Parathyroid adenoma (tissue), 2 donors: ENCODE results near the gene CEP85.
A peak's percentile ranks its signal among the peaks of the same experiment; 100 is the strongest.

ENCODE experiments used
- H2AFZ ChIP-seq: fragments of 300-600 bp; sonication (generic); one replicate; pipeline ENCODE4 v1.7.0; 2017; ENCODE audit warnings: antibody characterized with exemption, mild to moderate bottlenecking
- H3K27ac ChIP-seq: fragments of 300-600 bp; sonication (generic); one replicate; pipeline ENCODE4 v1.7.0; 2017
- H3K27me3 ChIP-seq: fragments of 300-600 bp; sonication (generic); one replicate; pipeline ENCODE4 v1.7.0; 2017; ENCODE audit warnings: low read length; ENCODE audit not compliant: control insufficient read depth, insufficient read depth
- H3K36me3 ChIP-seq: fragments of 300-600 bp; sonication (generic); one replicate; pipeline ENCODE4 v1.7.0; 2017; ENCODE audit warnings: low read length; ENCODE audit not compliant: control insufficient read depth, insufficient read depth
- H3K4me1 ChIP-seq: fragments of 300-600 bp; sonication (generic); one replicate; pipeline ENCODE4 v1.7.0; 2017; ENCODE audit warnings: control low read depth
- H3K4me2 ChIP-seq: fragments of 300-600 bp; sonication (generic); one replicate; pipeline ENCODE4 v1.7.0; 2017; ENCODE audit warnings: low read length
- H3K4me3 ChIP-seq: fragments of 300-600 bp; sonication (generic); one replicate; pipeline ENCODE4 v1.7.0; 2017; ENCODE audit warnings: low read depth, low read length
- H3K79me2 ChIP-seq: fragments of 300-600 bp; sonication (generic); one replicate; pipeline ENCODE4 v1.7.0; 2017; ENCODE audit warnings: control low read depth
- H3K9ac ChIP-seq: fragments of 300-600 bp; sonication (generic); one replicate; pipeline ENCODE4 v1.7.0; 2017; ENCODE audit warnings: mild to moderate bottlenecking
- H3K9me3 ChIP-seq: fragments of 300-600 bp; sonication (generic); one replicate; pipeline ENCODE4 v1.7.0; 2017; ENCODE audit warnings: low read length; ENCODE audit not compliant: control insufficient read depth
- CTCF ChIP-seq: fragments of 300-600 bp; sonication (generic); IDR thresholded peaks from one replicate; pipeline ENCODE4 v1.7.0; 2017; ENCODE audit warnings: antibody characterized with exemption, mild to moderate bottlenecking
- donor health status: primary hyperparathyroidism.

CEP85 gene

GRCh38 chr1:26318338-26319064 is 84.5 kb downstream of the CEP85 start:
- no peak overlapping the region for H3K4me3 ChIP-seq
- no peak overlapping the region for H3K27ac ChIP-seq
- no peak overlapping the region for H2AFZ ChIP-seq
- H3K4me2 ChIP-seq: no peak overlapping the region
- H3K4me1 ChIP-seq: no peaks in the 10 kb centered on the region
- TF ChIP-seq CTCF: no peak
- H3K27me3 ChIP-seq: no peaks in the 10 kb centered on the region
- H3K36me3 ChIP-seq: no peaks in the 10 kb centered on the region
- no peaks in the 10 kb centered on the region for H3K79me2 ChIP-seq
- H3K9ac ChIP-seq: no peak overlapping the region
- H3K9me3 ChIP-seq: no peaks in the 10 kb centered on the region

GRCh38 chr1:26320896-26321295 is 86.9 kb downstream of the CEP85 start:
- Histone ChIP-seq H3K9ac (no peak overlapping the region), H3K4me1 (no peaks in the 10 kb centered on the region), H3K4me3 (no peak overlapping the region), H3K9me3 (no peaks in the 10 kb centered on the region), H3K79me2 (no peaks in the 10 kb centered on the region), H3K27me3 (no peaks in the 10 kb centered on the region), H3K4me2 (no peak overlapping the region), H2AFZ (no peak overlapping the region), H3K36me3 (no peaks in the 10 kb centered on the region), H3K27ac (no peak overlapping the region)
- no peak for TF ChIP-seq CTCF

- peak; percentile 73 for TF ChIP-seq CTCF
- Histone ChIP-seq H3K4me2 (no peak overlapping the region), H3K4me3 (no peak overlapping the region), H3K9ac (no peak overlapping the region), H2AFZ (no peak overlapping the region), H3K9me3 (no peaks in the 10 kb centered on the region), H3K27ac (no peak overlapping the region), H3K79me2 (no peaks in the 10 kb centered on the region), H3K36me3 (no peaks in the 10 kb centered on the region), H3K4me1 (no peaks in the 10 kb centered on the region), H3K27me3 (no peaks in the 10 kb centered on the region)
Measured at GRCh38 chr1:26321315-26322041, 87.5 kb downstream of the CEP85 start.

GRCh38 chr1:26322042-26322331 is 88.0 kb downstream of the CEP85 start:
- Histone ChIP-seq H3K27me3 (no peaks in the 10 kb centered on the region), H3K79me2 (no peaks in the 10 kb centered on the region), H3K4me2 (no peak overlapping the region), H3K36me3 (no peaks in the 10 kb centered on the region), H2AFZ (no peak overlapping the region), H3K9me3 (no peaks in the 10 kb centered on the region), H3K27ac (no peak overlapping the region), H3K9ac (no peak overlapping the region), H3K4me3 (no peak overlapping the region), H3K4me1 (no peaks in the 10 kb centered on the region)
- TF ChIP-seq CTCF: no peak

GRCh38 chr1:26323382-26323781 is 89.4 kb downstream of the CEP85 start:
- Histone ChIP-seq H3K9me3 (no peaks in the 10 kb centered on the region), H3K4me2 (no peak overlapping the region), H3K27ac (no peak overlapping the region), H3K79me2 (no peaks in the 10 kb centered on the region), H3K4me3 (no peak overlapping the region), H3K36me3 (no peaks in the 10 kb centered on the region), H3K27me3 (no peaks in the 10 kb centered on the region), H3K4me1 (no peaks in the 10 kb centered on the region), H2AFZ (no peak overlapping the region), H3K9ac (no peak overlapping the region)
- no peak for TF ChIP-seq CTCF
